Fibroblast of lung (primary cell): ENCODE data around the gene FBXW5.

Experiments used
- CTCF ChIP-seq, 2 donors: IDR thresholded peaks in 1 of 2; conservative IDR thresholded peaks in 1 of 2; 1 replicate in 1 of 2; 2 replicates in 1 of 2; pipeline ENCODE4 v1.5.1; 2011 to 2012; ENCODE audit warnings: low read length in 2 of 2, control low read depth in 1 of 2, inconsistent platforms in 1 of 2, low read depth in 1 of 2, mild to moderate bottlenecking in 1 of 2
- EZH2 ChIP-seq: IDR thresholded peaks from 2 replicates; pipeline ENCODE4 v1.5.1; 2012; ENCODE audit warnings: low read length, control low read depth, mild to moderate bottlenecking; ENCODE audit errors: missing control alignments

- TF ChIP-seq CTCF (conservative IDR thresholded peaks at IDR 0.05 in 1 of 2, IDR thresholded peaks at IDR 0.05 in 1 of 2; ENCODE audit: low read depth in 1 of 2, low read length in 2 of 2) (no peak), EZH2 (no peak)
These were observed 41.4 kb downstream of the FBXW5 start for GRCh38 chr9:136903041-136903554.
